NCI-H187 treated with DMSO at 0.1 percent for 48 hours (cell line): Measurements from ENCODE around the gene MFN2.
"Not testable (repeated sequence)": the region's sequence is repeated elsewhere in the genome, so short reads cannot be mapped to it uniquely, and the experiment has no call there.

Source experiments
- DNase-seq: peaks from one replicate; lab custom pipeline; 2025; lab: John Stamatoyannopoulos, UW

Gene MFN2

GRCh38 chr1:11979851-11980675 lies at the start of gene MFN2:
Gene MFN2, plus strand, starts transcription at chr1:11980444. Its CDS starts 8,725 bp downstream, at chr1:11989169.
- DNase-seq: peak; percentile 95

GRCh38 chr1:11930571-11931445 lies 49.4 kb upstream of the MFN2 start:
- DNase-seq: no peak

- DNase-seq: no peak
Measured at GRCh38 chr1:11931845-11932244, 48.4 kb upstream of the MFN2 start.

- no peak for DNase-seq
Measured at GRCh38 chr1:11934302-11935056, 45.8 kb upstream of the MFN2 start, which contains the start of gene PLOD1. Gene PLOD1, plus strand, starts transcription at chr1:11934717. Its CDS starts 63 bp downstream, at chr1:11934780.

GRCh38 chr1:11935057-11935412 lies 45.2 kb upstream of the MFN2 start:
- DNase-seq: no peak

GRCh38 chr1:11935733-11936132 lies 44.5 kb upstream of the MFN2 start:
- not testable (repeated sequence) for DNase-seq

GRCh38 chr1:11938722-11939526 lies 41.3 kb upstream of the MFN2 start:
- DNase-seq: no peak

GRCh38 chr1:11939794-11940193 lies 40.5 kb upstream of the MFN2 start:
- DNase-seq: not testable (repeated sequence)

- DNase-seq: no peak
Measured at GRCh38 chr1:11940260-11940921, 39.9 kb upstream of the MFN2 start.

GRCh38 chr1:11942280-11942679 lies 38.0 kb upstream of the MFN2 start:
- DNase-seq: no peak

- DNase-seq: no peak
Measured at GRCh38 chr1:11943619-11944018, 36.6 kb upstream of the MFN2 start.

GRCh38 chr1:11944358-11944931 lies 35.8 kb upstream of the MFN2 start:
- DNase-seq: peak; percentile 57

- no peak for DNase-seq
Measured at GRCh38 chr1:11946647-11947046, 33.6 kb upstream of the MFN2 start.

- no peak for DNase-seq
Measured at GRCh38 chr1:11948822-11949458, 31.3 kb upstream of the MFN2 start.

- DNase-seq: no peak
Measured at GRCh38 chr1:11951901-11952300, 28.3 kb upstream of the MFN2 start.

- DNase-seq: no peak
Measured at GRCh38 chr1:11952455-11953109, 27.7 kb upstream of the MFN2 start.

- DNase-seq: no peak
Measured at GRCh38 chr1:11955221-11955620, 25.0 kb upstream of the MFN2 start.

GRCh38 chr1:11957398-11957797 lies 22.8 kb upstream of the MFN2 start:
- DNase-seq: no peak

- no peak for DNase-seq
Measured at GRCh38 chr1:11957897-11958296, 22.3 kb upstream of the MFN2 start.
